NT2/D1 (cell line): ENCODE data around the gene ANKRD24.

ENCODE experiments used
- SUZ12 ChIP-seq: IDR thresholded peaks from 2 replicates; pipeline ENCODE4 v1.6.1; 2011; ENCODE audit not compliant: insufficient read length, insufficient read depth; ENCODE audit errors: extremely low read depth
- YY1 ChIP-seq: IDR thresholded peaks from 2 replicates; pipeline ENCODE4 v1.6.1; 2011; ENCODE audit not compliant: insufficient read length, insufficient read depth
- ZNF274 ChIP-seq: IDR thresholded peaks from 2 replicates; pipeline ENCODE4 v1.6.1; 2011; ENCODE audit warnings: mild to moderate bottlenecking, low read depth, low read length

DNA sequence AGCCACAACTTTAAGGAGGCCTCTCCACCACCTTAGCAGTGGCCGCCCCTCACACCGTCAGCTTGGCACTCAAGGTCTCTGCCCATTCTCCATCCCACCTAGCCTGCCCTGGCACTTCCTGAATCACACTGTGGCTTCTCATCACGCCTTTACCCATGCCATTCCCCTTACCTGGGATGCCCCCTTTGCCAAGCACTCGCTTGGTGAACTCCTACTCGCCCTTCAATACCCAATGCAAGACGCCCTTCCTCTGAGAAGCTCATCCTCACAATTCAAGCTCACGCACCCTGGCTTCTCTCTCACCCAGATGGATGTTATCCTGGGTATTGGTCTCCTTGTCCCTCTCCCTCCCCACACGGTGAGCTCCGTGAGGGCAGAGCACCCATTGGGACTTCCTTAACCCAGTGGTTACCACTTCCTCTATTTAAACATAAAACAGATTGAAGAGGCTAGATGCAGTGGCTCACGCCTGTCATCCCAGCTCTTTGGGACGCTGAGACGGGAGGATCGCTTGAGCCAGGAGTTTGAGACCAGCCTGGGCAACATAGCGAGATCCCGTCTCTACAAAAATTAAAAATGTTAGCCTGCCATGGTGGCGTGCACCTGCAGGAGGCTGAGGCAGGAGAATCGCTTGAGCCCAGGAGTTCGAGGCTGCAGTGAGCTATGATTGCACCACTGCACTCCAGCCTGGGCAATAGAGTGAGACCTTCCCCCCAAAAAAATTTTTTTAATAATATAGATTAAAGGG, 83.9 kb downstream of the ANKRD24 start:
- TF ChIP-seq ZNF274 (no peak), SUZ12 (no peak), YY1 (no peak)
